BLaER1 (cell line): ENCODE data around the gene RSAD2.
A peak's percentile ranks its signal among the peaks of the same experiment; 100 is the strongest.

Source experiments
- H3K27ac ChIP-seq: shearing (Covaris generic); formaldehyde crosslinking; 2 replicates; pipeline ENCODE4 v1.8.1; 2022
- H3K27me3 ChIP-seq: shearing (Covaris generic); formaldehyde crosslinking; 2 replicates; pipeline ENCODE4 v1.8.1; 2022
- H3K36me3 ChIP-seq: shearing (Covaris generic); formaldehyde crosslinking; 2 replicates; pipeline ENCODE4 v1.8.1; 2022
- H3K4me1 ChIP-seq: shearing (Covaris generic); formaldehyde crosslinking; 2 replicates; pipeline ENCODE4 v1.8.1; 2022
- H3K4me2 ChIP-seq: shearing (Covaris generic); formaldehyde crosslinking; 2 replicates; pipeline ENCODE4 v1.8.1; 2022
- H3K4me3 ChIP-seq: shearing (Covaris generic); formaldehyde crosslinking; 2 replicates; pipeline ENCODE4 v1.8.1; 2022
- H3K9ac ChIP-seq: shearing (Covaris generic); formaldehyde crosslinking; 2 replicates; pipeline ENCODE4 v1.8.1; 2022
- H3K9me3 ChIP-seq: shearing (Covaris generic); formaldehyde crosslinking; 2 replicates; pipeline ENCODE4 v1.8.1; 2022
- H4K20me1 ChIP-seq: shearing (Covaris generic); formaldehyde crosslinking; 2 replicates; pipeline ENCODE4 v1.8.1; 2022
- Cebpa-rat ChIP-seq: shearing (Covaris generic); IDR thresholded peaks from 2 replicates; pipeline ENCODE4 v1.8.1; 2022

RSAD2 gene

GRCh38 chr2:6877402-6878304, at the start of gene RSAD2:
RSAD2 (plus strand) TSS chr2:6877777; CDS start chr2:6877801, 24 bp downstream.
- Histone ChIP-seq H4K20me1 (no peaks in the 10 kb centered on the region), H3K27ac (no peak within 1 kb of the TSS), H3K27me3 (no peaks in the 10 kb centered on the region), H3K4me2 (peak within 1 kb of the TSS; percentile 78), H3K4me3 (peak within 1 kb of the TSS; percentile 27; the same call in 1 of the 2 replicates), H3K9me3 (no peaks in the 10 kb centered on the region; the same call in 1 of the 2 replicates), H3K4me1 (peaks cover 33% of the 10 kb centered on the region), H3K36me3 (no peaks in the 10 kb centered on the region), H3K9ac (0 out of 2 replicates have a peak within 1 kb of the TSS, but pooled peaks have one; percentile 40)
- no peak for TF ChIP-seq Cebpa-rat

- TF ChIP-seq Cebpa-rat = no peak
- H3K9ac ChIP-seq = no peak overlapping the region
- peaks cover 47% of the 10 kb centered on the region for H3K4me1 ChIP-seq
- no peaks in the 10 kb centered on the region for H4K20me1 ChIP-seq
- peaks cover 16% of the 10 kb centered on the region for H3K9me3 ChIP-seq
- H3K4me2 ChIP-seq = peak overlapping the region; percentile 20; the same call in 1 of the 2 replicates
- H3K27ac ChIP-seq = no peak overlapping the region
- no peaks in the 10 kb centered on the region for H3K27me3 ChIP-seq
- no peak overlapping the region for H3K4me3 ChIP-seq
- no peaks in the 10 kb centered on the region for H3K36me3 ChIP-seq
Observed at GRCh38 chr2:6828299-6828584, 49.3 kb upstream of the RSAD2 start.

- Histone ChIP-seq H3K9ac (no peak overlapping the region), H3K36me3 (no peaks in the 10 kb centered on the region), H3K4me2 (no peak overlapping the region), H3K4me1 (peaks cover 53% of the 10 kb centered on the region), H3K9me3 (peaks cover 33% of the 10 kb centered on the region), H3K27me3 (no peaks in the 10 kb centered on the region), H3K4me3 (no peak overlapping the region), H4K20me1 (no peaks in the 10 kb centered on the region), H3K27ac (no peak overlapping the region)
- TF ChIP-seq Cebpa-rat = no peak
Observed at GRCh38 chr2:6831229-6831628, 46.3 kb upstream of the RSAD2 start.

- peak overlapping the region; percentile 72 for H3K4me2 ChIP-seq
- peak overlapping the region; percentile 70 for H3K27ac ChIP-seq
- no peak for TF ChIP-seq Cebpa-rat
- peaks cover 42% of the 10 kb centered on the region for H3K4me1 ChIP-seq
- H3K36me3 ChIP-seq = no peaks in the 10 kb centered on the region
- no peaks in the 10 kb centered on the region for H4K20me1 ChIP-seq
- H3K27me3 ChIP-seq = no peaks in the 10 kb centered on the region
- peak overlapping the region; percentile 59; the same call in 1 of the 2 replicates for H3K9ac ChIP-seq
- peaks cover 41% of the 10 kb centered on the region for H3K9me3 ChIP-seq
- no peak overlapping the region for H3K4me3 ChIP-seq
Observed at GRCh38 chr2:6832596-6833299, 44.8 kb upstream of the RSAD2 start.

- no peaks in the 10 kb centered on the region for H4K20me1 ChIP-seq
- H3K4me3 ChIP-seq = no peak overlapping the region
- peaks cover 46% of the 10 kb centered on the region for H3K9me3 ChIP-seq
- no peaks in the 10 kb centered on the region for H3K36me3 ChIP-seq
- H3K9ac ChIP-seq = no peak overlapping the region
- peaks cover 38% of the 10 kb centered on the region for H3K4me1 ChIP-seq
- no peaks in the 10 kb centered on the region for H3K27me3 ChIP-seq
- no peak for TF ChIP-seq Cebpa-rat
- H3K4me2 ChIP-seq = peak overlapping the region; percentile 72
- H3K27ac ChIP-seq = peak overlapping the region; percentile 70
Observed at GRCh38 chr2:6833300-6833604, 44.3 kb upstream of the RSAD2 start.

GRCh38 chr2:6834163-6834562, 43.4 kb upstream of the RSAD2 start:
- Histone ChIP-seq H3K4me1 (peaks cover 38% of the 10 kb centered on the region), H3K4me3 (no peak overlapping the region), H4K20me1 (no peaks in the 10 kb centered on the region), H3K9ac (no peak overlapping the region), H3K27me3 (no peaks in the 10 kb centered on the region), H3K4me2 (no peak overlapping the region), H3K36me3 (no peaks in the 10 kb centered on the region), H3K9me3 (peaks cover 54% of the 10 kb centered on the region), H3K27ac (no peak overlapping the region)
- no peak for TF ChIP-seq Cebpa-rat

- H3K36me3 ChIP-seq = no peaks in the 10 kb centered on the region
- peak overlapping the region; percentile 39 for H3K4me2 ChIP-seq
- H3K9ac ChIP-seq = no peak overlapping the region
- peaks cover 67% of the 10 kb centered on the region for H3K9me3 ChIP-seq
- H3K27me3 ChIP-seq = no peaks in the 10 kb centered on the region
- H3K4me1 ChIP-seq = peaks cover 35% of the 10 kb centered on the region
- no peak for TF ChIP-seq Cebpa-rat
- H3K4me3 ChIP-seq = no peak overlapping the region
- H4K20me1 ChIP-seq = no peaks in the 10 kb centered on the region
- 0 out of 2 replicates have a peak overlapping the region, but pooled peaks have one; percentile 2 for H3K27ac ChIP-seq
Observed at GRCh38 chr2:6835467-6835866, 42.1 kb upstream of the RSAD2 start.

GRCh38 chr2:6838673-6839319, 38.8 kb upstream of the RSAD2 start:
- Histone ChIP-seq H3K9me3 (peaks cover 82% of the 10 kb centered on the region), H3K36me3 (peaks cover 13% of the 10 kb centered on the region), H3K4me3 (no peak overlapping the region), H3K27ac (no peak overlapping the region), H4K20me1 (no peaks in the 10 kb centered on the region), H3K9ac (no peak overlapping the region), H3K27me3 (no peaks in the 10 kb centered on the region), H3K4me1 (peaks cover 10% of the 10 kb centered on the region), H3K4me2 (no peak overlapping the region)
- TF ChIP-seq Cebpa-rat = no peak

GRCh38 chr2:6841537-6842287, 35.9 kb upstream of the RSAD2 start:
- Histone ChIP-seq H3K36me3 (peaks cover 27% of the 10 kb centered on the region), H3K4me3 (no peak overlapping the region), H3K9me3 (peaks cover 95% of the 10 kb centered on the region), H3K4me2 (no peak overlapping the region), H4K20me1 (no peaks in the 10 kb centered on the region), H3K9ac (no peak overlapping the region), H3K27ac (no peak overlapping the region), H3K27me3 (no peaks in the 10 kb centered on the region), H3K4me1 (no peaks in the 10 kb centered on the region)
- no peak for TF ChIP-seq Cebpa-rat
